Memory B cell (primary cell): ENCODE data around the gene TMEM9.

Source experiments
- ATAC-seq: fragments of 150-1000 bp; cut with Tn5 transposase; 2 replicates; pipeline ENCODE4 v1.10.0; 2021; ENCODE audit warnings: low read depth, mild to moderate bottlenecking, moderate library complexity
- DNase-seq, 2 donors: peaks; one replicate each; pipeline ENCODE4 v3.0.0; 2022; ENCODE audit warnings: low spot score in 2 of 2
- H3K27ac Mint-ChIP-seq: one replicate; pipeline ENCODE4 v1.8.0; 2022; ENCODE audit warnings: mild to moderate bottlenecking, moderate library complexity, mixed read lengths
- H3K27me3 Mint-ChIP-seq: one replicate; pipeline ENCODE4 v1.8.0; 2022; ENCODE audit warnings: mixed read lengths
- H3K36me3 Mint-ChIP-seq: one replicate; pipeline ENCODE4 v1.8.0; 2022; ENCODE audit warnings: mild to moderate bottlenecking, mixed read lengths
- H3K4me1 Mint-ChIP-seq: one replicate; pipeline ENCODE4 v1.8.0; 2022; ENCODE audit warnings: mixed read lengths
- H3K4me3 Mint-ChIP-seq: one replicate; pipeline ENCODE4 v1.8.0; 2022; ENCODE audit warnings: mild to moderate bottlenecking, moderate library complexity, mixed read lengths
- H3K9me3 Mint-ChIP-seq: one replicate; pipeline ENCODE4 v1.8.0; 2022; ENCODE audit warnings: mixed read lengths

The TMEM9 gene

GRCh38 chr1:201105688-201106087 lies 48.6 kb downstream of the TMEM9 start:
- no peaks in the 10 kb centered on the region for H3K4me1 Mint-ChIP-seq
- H3K9me3 Mint-ChIP-seq = no peaks in the 10 kb centered on the region
- peaks cover 7% of the 10 kb centered on the region for H3K27me3 Mint-ChIP-seq
- ATAC-seq (no peak), DNase-seq (no peak)
- H3K4me3 Mint-ChIP-seq = no peak overlapping the region
- H3K36me3 Mint-ChIP-seq = no peaks in the 10 kb centered on the region
- no peak overlapping the region for H3K27ac Mint-ChIP-seq

- ATAC-seq (no peak), DNase-seq (no peak)
- H3K4me1 Mint-ChIP-seq = no peaks in the 10 kb centered on the region
- no peak overlapping the region for H3K27ac Mint-ChIP-seq
- H3K36me3 Mint-ChIP-seq = no peaks in the 10 kb centered on the region
- H3K27me3 Mint-ChIP-seq = peaks cover 8% of the 10 kb centered on the region
- H3K4me3 Mint-ChIP-seq = no peak overlapping the region
- H3K9me3 Mint-ChIP-seq = no peaks in the 10 kb centered on the region
These were observed 50.1 kb downstream of the TMEM9 start for GRCh38 chr1:201104141-201104540.

GRCh38 chr1:201103666-201104065 lies 50.6 kb downstream of the TMEM9 start:
- H3K36me3 Mint-ChIP-seq = no peaks in the 10 kb centered on the region
- no peak for ATAC-seq

GRCh38 chr1:201100169-201100930 lies 53.9 kb downstream of the TMEM9 start:
- H3K27me3 Mint-ChIP-seq = peaks cover 12% of the 10 kb centered on the region
- no peak overlapping the region for H3K4me3 Mint-ChIP-seq
- H3K36me3 Mint-ChIP-seq = no peaks in the 10 kb centered on the region
- H3K27ac Mint-ChIP-seq = no peak overlapping the region
- ATAC-seq (no peak), DNase-seq (no peak)
- H3K4me1 Mint-ChIP-seq = no peaks in the 10 kb centered on the region
- no peaks in the 10 kb centered on the region for H3K9me3 Mint-ChIP-seq

More at GRCh38 chr1:201103666-201104065, 50.6 kb downstream of the TMEM9 start:
- no peaks in the 10 kb centered on the region for H3K9me3 Mint-ChIP-seq
- H3K27ac Mint-ChIP-seq = no peak overlapping the region
- H3K27me3 Mint-ChIP-seq = peaks cover 8% of the 10 kb centered on the region
- H3K4me3 Mint-ChIP-seq = no peak overlapping the region
- no peaks in the 10 kb centered on the region for H3K4me1 Mint-ChIP-seq
- DNase-seq = no peak

DNA sequence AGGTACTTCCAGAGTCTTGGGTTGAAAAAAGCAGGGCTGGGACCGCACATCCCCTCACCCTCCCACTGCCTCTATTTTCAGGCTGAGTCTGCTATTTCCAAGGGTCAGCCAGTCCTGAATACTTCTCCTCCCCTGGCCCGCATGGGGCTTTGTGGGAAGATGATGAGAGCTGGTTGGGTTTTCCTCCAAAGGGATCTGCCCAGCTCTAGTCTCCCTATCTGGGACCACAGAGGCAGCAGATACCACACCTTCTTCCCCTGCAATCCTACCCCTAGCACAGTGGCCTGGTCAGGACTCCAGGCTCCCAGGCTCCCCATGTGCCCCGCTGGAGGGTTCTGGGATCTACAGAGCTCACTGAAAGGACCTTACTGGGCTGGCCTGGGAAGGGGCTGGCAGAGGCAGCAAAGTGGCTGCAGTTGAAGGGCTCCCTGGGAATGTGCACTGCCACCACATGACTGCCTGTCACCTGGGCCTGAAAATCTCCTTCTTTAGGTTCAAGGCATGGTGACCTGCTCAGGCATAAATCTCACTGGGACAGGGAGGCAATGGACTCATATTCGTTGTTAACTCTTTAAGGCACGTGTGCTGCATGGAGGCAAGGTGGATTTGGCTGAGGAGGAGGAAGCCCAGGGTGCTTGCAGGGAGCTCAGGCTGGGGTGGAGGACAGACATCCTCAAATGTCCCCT lies 55.1 kb downstream of the TMEM9 start:
- no peaks in the 10 kb centered on the region for H3K9me3 Mint-ChIP-seq

GRCh38 chr1:201096977-201097856 lies 57.1 kb downstream of the TMEM9 start:
- no peaks in the 10 kb centered on the region for H3K9me3 Mint-ChIP-seq
- H3K27ac Mint-ChIP-seq = no peak overlapping the region
- no peaks in the 10 kb centered on the region for H3K36me3 Mint-ChIP-seq
- H3K27me3 Mint-ChIP-seq = peaks cover 15% of the 10 kb centered on the region
- no peak for DNase-seq
- no peaks in the 10 kb centered on the region for H3K4me1 Mint-ChIP-seq
- no peak overlapping the region for H3K4me3 Mint-ChIP-seq
- ATAC-seq = no peak

More for the DNA sequence above, 55.1 kb downstream of the TMEM9 start:
- Mint-ChIP-seq H3K27ac (no peak overlapping the region), H3K27me3 (peaks cover 12% of the 10 kb centered on the region), H3K36me3 (no peaks in the 10 kb centered on the region), H3K4me3 (no peak overlapping the region), H3K4me1 (no peaks in the 10 kb centered on the region)
- no peak for ATAC-seq
- no peak for DNase-seq

DNA sequence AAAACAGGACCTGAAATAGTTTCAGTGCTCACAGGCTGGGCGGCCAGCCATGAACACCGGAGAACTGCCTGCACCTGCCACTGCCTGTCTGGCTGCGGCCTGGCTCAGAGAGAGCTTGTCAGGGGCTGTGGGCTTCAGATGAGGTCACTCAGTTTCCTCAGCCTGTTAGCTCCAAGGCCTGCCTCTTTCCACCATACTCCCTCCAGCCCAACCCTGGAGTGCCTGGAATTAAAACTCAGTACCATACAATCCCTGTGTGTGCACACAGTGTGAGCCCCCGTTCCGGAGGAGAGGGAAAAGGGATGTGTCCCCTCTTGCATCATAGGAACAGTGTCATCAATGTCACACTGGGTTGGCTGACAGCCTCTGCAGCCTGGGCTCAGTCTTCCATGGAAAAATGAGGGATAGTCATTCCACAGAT lies 58.2 kb downstream of the TMEM9 start:
- Mint-ChIP-seq H3K27me3 (peaks cover 15% of the 10 kb centered on the region), H3K36me3 (no peaks in the 10 kb centered on the region), H3K4me1 (no peaks in the 10 kb centered on the region), H3K27ac (no peak overlapping the region), H3K4me3 (no peak overlapping the region), H3K9me3 (no peaks in the 10 kb centered on the region)
- no peak for DNase-seq
- no peak for ATAC-seq

DNA sequence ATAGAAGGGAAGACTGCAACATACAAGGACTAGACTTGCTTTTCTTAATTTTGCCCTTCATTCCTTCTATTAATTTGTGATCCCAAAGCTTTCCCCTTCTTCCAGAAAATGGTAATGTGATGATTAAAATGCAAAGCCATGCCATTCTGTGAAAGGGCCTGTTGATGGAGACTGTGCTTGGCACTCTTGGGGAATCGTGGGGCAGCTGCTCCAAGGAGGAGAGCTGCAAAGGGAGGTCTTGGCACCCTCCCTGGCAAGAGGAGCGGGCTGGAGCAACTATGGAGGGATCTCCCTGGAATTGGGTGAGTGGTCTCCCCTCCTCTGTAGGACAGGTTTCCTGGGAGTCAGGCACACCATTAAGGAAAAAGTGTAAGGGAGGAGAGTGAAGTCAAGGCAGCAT lies 58.7 kb downstream of the TMEM9 start:
- no peaks in the 10 kb centered on the region for H3K4me1 Mint-ChIP-seq
- DNase-seq (no peak), ATAC-seq (no peak)
- H3K27ac Mint-ChIP-seq = no peak overlapping the region
- no peak overlapping the region for H3K4me3 Mint-ChIP-seq
- H3K9me3 Mint-ChIP-seq = no peaks in the 10 kb centered on the region
- peaks cover 15% of the 10 kb centered on the region for H3K27me3 Mint-ChIP-seq
- no peaks in the 10 kb centered on the region for H3K36me3 Mint-ChIP-seq

- peaks cover 15% of the 10 kb centered on the region for H3K27me3 Mint-ChIP-seq
- H3K9me3 Mint-ChIP-seq = no peaks in the 10 kb centered on the region
- H3K4me3 Mint-ChIP-seq = no peak overlapping the region
- H3K36me3 Mint-ChIP-seq = no peaks in the 10 kb centered on the region
- H3K4me1 Mint-ChIP-seq = no peaks in the 10 kb centered on the region
- no peak for ATAC-seq
- no peak for DNase-seq
- H3K27ac Mint-ChIP-seq = no peak overlapping the region
These were observed 59.4 kb downstream of the TMEM9 start for GRCh38 chr1:201094832-201095231.

DNA sequence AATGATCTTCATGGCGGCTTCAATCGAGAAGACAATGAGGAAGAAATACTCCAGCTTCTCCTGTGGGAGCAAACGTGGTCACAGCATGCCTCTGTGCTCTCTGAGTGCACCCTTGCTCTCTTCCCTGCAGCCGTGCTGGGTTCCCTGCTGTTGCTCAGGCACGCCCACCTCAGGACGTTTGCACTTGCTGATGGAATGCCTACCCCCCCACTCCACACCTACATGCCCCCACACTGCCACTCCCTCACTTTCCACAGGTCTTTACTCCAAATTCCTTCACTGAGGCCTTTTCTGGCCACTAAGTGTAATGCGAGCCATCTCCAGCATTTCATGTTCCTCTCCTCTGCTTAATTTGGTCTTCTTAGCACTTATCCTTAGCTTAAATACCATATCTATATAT lies 60.3 kb downstream of the TMEM9 start:
- no peak overlapping the region for H3K4me3 Mint-ChIP-seq
- H3K9me3 Mint-ChIP-seq = no peaks in the 10 kb centered on the region
- ATAC-seq = no peak
- no peak overlapping the region for H3K27ac Mint-ChIP-seq
- H3K4me1 Mint-ChIP-seq = no peaks in the 10 kb centered on the region
- H3K36me3 Mint-ChIP-seq = no peaks in the 10 kb centered on the region
- DNase-seq = no peak
- peaks cover 15% of the 10 kb centered on the region for H3K27me3 Mint-ChIP-seq

- H3K4me3 Mint-ChIP-seq = no peak overlapping the region
- no peak for ATAC-seq
- peaks cover 15% of the 10 kb centered on the region for H3K27me3 Mint-ChIP-seq
- H3K36me3 Mint-ChIP-seq = no peaks in the 10 kb centered on the region
- H3K27ac Mint-ChIP-seq = no peak overlapping the region
- no peaks in the 10 kb centered on the region for H3K4me1 Mint-ChIP-seq
- no peak for DNase-seq
- no peaks in the 10 kb centered on the region for H3K9me3 Mint-ChIP-seq
These were observed 60.7 kb downstream of the TMEM9 start for GRCh38 chr1:201093561-201093960.

DNA sequence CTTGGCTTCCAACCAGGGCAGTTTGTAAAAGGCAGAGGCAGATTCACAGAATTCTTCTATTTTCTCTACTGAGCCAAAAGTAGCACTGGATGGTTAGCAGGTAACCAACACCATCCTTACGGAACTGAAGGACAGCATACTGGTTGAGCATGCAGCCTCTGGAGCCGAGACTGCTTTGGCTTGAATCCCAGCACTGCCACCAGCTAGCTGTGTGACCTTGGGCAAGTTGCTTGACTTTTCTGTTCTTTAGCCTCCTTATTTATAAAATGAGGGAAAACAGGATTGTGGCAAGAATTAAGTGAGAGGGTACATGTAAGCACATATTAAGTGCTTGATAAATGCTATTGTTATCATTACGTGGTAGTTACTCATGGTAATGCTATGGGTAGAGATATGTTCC lies 61.5 kb downstream of the TMEM9 start:
- Mint-ChIP-seq H3K4me1 (no peaks in the 10 kb centered on the region), H3K4me3 (no peak overlapping the region), H3K27ac (no peak overlapping the region), H3K9me3 (no peaks in the 10 kb centered on the region), H3K36me3 (no peaks in the 10 kb centered on the region), H3K27me3 (peaks cover 16% of the 10 kb centered on the region)
- ATAC-seq = no peak
- DNase-seq = no peak

DNA sequence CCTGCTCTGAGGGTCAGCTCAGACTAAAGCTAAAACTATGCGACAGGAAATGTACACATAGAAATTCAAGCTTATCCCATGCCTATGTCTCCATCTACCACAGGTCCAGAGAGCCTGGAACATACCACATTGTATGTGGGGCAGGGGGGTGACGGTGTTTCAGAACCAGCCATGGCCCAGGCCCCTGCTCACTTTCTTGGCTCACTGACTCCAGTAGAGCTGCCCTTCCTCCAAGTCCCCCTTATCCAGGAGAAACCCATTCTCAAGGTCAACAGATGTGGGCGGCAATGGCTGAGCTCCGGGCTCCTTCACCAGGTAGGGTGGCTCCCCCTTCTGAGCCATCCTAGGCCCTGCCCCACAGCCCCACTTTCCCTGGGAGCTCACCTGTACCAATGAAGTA lies 63.0 kb downstream of the TMEM9 start:
- H3K4me1 Mint-ChIP-seq = no peaks in the 10 kb centered on the region
- H3K36me3 Mint-ChIP-seq = no peaks in the 10 kb centered on the region
- no peak overlapping the region for H3K27ac Mint-ChIP-seq
- ATAC-seq (no peak), DNase-seq (no peak)
- peaks cover 13% of the 10 kb centered on the region for H3K27me3 Mint-ChIP-seq
- no peak overlapping the region for H3K4me3 Mint-ChIP-seq
- H3K9me3 Mint-ChIP-seq = no peaks in the 10 kb centered on the region

GRCh38 chr1:201090541-201090940 lies 63.7 kb downstream of the TMEM9 start:
- no peak for DNase-seq
- H3K27ac Mint-ChIP-seq = no peak overlapping the region
- H3K4me3 Mint-ChIP-seq = no peak overlapping the region
- H3K9me3 Mint-ChIP-seq = no peaks in the 10 kb centered on the region
- peaks cover 14% of the 10 kb centered on the region for H3K27me3 Mint-ChIP-seq
- no peak for ATAC-seq
- H3K36me3 Mint-ChIP-seq = no peaks in the 10 kb centered on the region
- no peaks in the 10 kb centered on the region for H3K4me1 Mint-ChIP-seq
